ENCODE results near the gene GJD4.

DNA sequence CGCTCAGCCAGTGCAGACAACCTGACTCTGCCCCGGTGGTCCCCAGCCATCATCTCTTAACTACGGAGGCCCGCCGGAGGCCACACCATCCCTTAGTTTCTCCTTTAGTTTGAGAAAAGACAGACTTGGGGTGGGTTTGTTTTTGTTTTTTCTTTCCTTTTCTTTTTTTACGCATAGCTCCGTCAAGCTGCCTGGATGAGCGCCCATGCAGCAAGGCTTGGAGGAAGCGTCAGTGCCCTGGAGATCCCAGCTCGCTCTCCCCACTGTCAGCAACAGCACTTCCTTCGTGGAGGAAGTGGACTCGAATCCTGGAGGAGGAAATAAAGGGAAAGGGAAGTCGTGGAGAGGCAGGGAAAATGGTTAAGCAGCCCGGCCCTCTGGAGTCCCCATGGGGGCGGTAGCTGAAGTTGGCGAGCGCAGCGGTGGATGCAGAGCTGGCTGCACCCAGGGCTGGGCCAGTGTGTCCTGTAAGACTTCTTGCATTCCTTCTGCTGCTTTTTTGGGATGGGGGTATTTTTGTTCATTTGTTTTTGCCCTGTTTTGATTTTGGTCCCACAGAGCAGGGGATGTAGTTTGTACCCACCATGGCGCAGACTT, 35.9 kb upstream of the GJD4 start:
- TF ChIP-seq FOXP2 (optimal IDR thresholded peaks at IDR 0.05; ENCODE audit: control extremely low read depth, extremely low read length, insufficient read depth) (no peak), EZH2 (IDR thresholded peaks at IDR 0.05) (no peak), POLR2AphosphoS5 (IDR thresholded peaks at IDR 0.05; ENCODE audit: borderline replicate concordance, low read depth, low read length) (no peak)

Data from SK-N-MC (cell line).